Ovary (tissue), 3 donors: ENCODE data around the gene FOCAD.

ENCODE experiments used
- EP300 ChIP-seq: sonication (generic); formaldehyde crosslinking; IDR thresholded peaks from one replicate; pipeline ENCODE4 v1.6.1; 2017; ENCODE audit warnings: antibody characterized with exemption
- POLR2A ChIP-seq: fragments of 450-650 bp; IDR thresholded peaks from one replicate; pipeline ENCODE4 v1.6.1; 2017; ENCODE audit warnings: antibody characterized with exemption, mild to moderate bottlenecking, moderate library complexity
- TF ChIP-seq, protein P1 (sequence below), 3 donors: fragments of 450-650 bp in 2 of 3; fragments of 200-600 bp in 1 of 3; IDR thresholded peaks; one replicate each; pipeline versions ENCODE4 v1.5.1 to v1.8.0; 2016 to 2022; ENCODE audit warnings: antibody characterized with exemption in 3 of 3, mild to moderate bottlenecking in 1 of 3
- donor health status: DM: no; HTN: no; CAD: no.

GRCh38 chr9:20904995-20905394, 220.9 kb downstream of the FOCAD start:
- TF ChIP-seq, protein P1, sequence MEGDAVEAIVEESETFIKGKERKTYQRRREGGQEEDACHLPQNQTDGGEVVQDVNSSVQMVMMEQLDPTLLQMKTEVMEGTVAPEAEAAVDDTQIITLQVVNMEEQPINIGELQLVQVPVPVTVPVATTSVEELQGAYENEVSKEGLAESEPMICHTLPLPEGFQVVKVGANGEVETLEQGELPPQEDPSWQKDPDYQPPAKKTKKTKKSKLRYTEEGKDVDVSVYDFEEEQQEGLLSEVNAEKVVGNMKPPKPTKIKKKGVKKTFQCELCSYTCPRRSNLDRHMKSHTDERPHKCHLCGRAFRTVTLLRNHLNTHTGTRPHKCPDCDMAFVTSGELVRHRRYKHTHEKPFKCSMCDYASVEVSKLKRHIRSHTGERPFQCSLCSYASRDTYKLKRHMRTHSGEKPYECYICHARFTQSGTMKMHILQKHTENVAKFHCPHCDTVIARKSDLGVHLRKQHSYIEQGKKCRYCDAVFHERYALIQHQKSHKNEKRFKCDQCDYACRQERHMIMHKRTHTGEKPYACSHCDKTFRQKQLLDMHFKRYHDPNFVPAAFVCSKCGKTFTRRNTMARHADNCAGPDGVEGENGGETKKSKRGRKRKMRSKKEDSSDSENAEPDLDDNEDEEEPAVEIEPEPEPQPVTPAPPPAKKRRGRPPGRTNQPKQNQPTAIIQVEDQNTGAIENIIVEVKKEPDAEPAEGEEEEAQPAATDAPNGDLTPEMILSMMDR (IDR thresholded peaks at IDR 0.05), result no peak
- TF ChIP-seq POLR2A (no peak), EP300 (no peak)
